Type B pancreatic cell (in vitro differentiated cells): ENCODE data around the gene MEP1A. TPM values are rescaled to one million over a fixed set of nuclear protein-coding genes. Genes with fewer than 3 reads are reported as not detected.

Source experiments
- DNase-seq: peaks from one replicate; pipeline ENCODE4 v3.0.0; 2021; ENCODE audit warnings: mixed read lengths; ENCODE audit not compliant: unreplicated experiment; ENCODE audit errors: extremely low spot score
- H3K27ac Mint-ChIP-seq: 2 replicates; pipeline ENCODE4 v1.8.0; 2021; ENCODE audit warnings: mild to moderate bottlenecking, mixed read lengths
- H3K27me3 Mint-ChIP-seq: 2 replicates; pipeline ENCODE4 v1.8.0; 2021; ENCODE audit warnings: mixed read lengths
- H3K36me3 Mint-ChIP-seq: 2 replicates; pipeline ENCODE4 v1.8.0; 2021; ENCODE audit warnings: mixed read lengths
- H3K4me1 Mint-ChIP-seq: one replicate; pipeline ENCODE4 v1.8.0; 2021; ENCODE audit warnings: mixed read lengths; ENCODE audit not compliant: unreplicated experiment
- H3K4me3 Mint-ChIP-seq: 2 replicates; pipeline ENCODE4 v1.8.0; 2021; ENCODE audit warnings: mild to moderate bottlenecking, mixed read lengths
- H3K9me3 Mint-ChIP-seq: 2 replicates; pipeline ENCODE4 v1.8.0; 2021; ENCODE audit warnings: mixed read lengths
- total RNA-seq: library from RNA; stranded (reverse); gene quantifications from 2 replicates; pipeline ENCODE4 v1.2.1, GENCODE V29; 2021; ENCODE audit warnings: low replicate concordance
- TF ChIP-seq, protein P1 (sequence below): fragments of 200-600 bp; sonication (generic); conservative IDR thresholded peaks from 2 replicates; pipeline ENCODE4 v1.5.0; 2021; ENCODE audit warnings: antibody characterized with exemption, mild to moderate bottlenecking

MEP1A gene
- total RNA-seq, 1 donor from 2014 or later, result 3.6 TPM

- Mint-ChIP-seq H3K27ac (no peak overlapping the region), H3K4me1 (no peaks in the 10 kb centered on the region), H3K9me3 (no peaks in the 10 kb centered on the region), H3K36me3 (no peaks in the 10 kb centered on the region), H3K4me3 (no peak overlapping the region), H3K27me3 (no peaks in the 10 kb centered on the region)
- TF ChIP-seq, protein P1, sequence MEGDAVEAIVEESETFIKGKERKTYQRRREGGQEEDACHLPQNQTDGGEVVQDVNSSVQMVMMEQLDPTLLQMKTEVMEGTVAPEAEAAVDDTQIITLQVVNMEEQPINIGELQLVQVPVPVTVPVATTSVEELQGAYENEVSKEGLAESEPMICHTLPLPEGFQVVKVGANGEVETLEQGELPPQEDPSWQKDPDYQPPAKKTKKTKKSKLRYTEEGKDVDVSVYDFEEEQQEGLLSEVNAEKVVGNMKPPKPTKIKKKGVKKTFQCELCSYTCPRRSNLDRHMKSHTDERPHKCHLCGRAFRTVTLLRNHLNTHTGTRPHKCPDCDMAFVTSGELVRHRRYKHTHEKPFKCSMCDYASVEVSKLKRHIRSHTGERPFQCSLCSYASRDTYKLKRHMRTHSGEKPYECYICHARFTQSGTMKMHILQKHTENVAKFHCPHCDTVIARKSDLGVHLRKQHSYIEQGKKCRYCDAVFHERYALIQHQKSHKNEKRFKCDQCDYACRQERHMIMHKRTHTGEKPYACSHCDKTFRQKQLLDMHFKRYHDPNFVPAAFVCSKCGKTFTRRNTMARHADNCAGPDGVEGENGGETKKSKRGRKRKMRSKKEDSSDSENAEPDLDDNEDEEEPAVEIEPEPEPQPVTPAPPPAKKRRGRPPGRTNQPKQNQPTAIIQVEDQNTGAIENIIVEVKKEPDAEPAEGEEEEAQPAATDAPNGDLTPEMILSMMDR, result no peak
- no peak for DNase-seq
These were observed 94.8 kb downstream of the MEP1A start for GRCh38 chr6:46888031-46888430.

DNA sequence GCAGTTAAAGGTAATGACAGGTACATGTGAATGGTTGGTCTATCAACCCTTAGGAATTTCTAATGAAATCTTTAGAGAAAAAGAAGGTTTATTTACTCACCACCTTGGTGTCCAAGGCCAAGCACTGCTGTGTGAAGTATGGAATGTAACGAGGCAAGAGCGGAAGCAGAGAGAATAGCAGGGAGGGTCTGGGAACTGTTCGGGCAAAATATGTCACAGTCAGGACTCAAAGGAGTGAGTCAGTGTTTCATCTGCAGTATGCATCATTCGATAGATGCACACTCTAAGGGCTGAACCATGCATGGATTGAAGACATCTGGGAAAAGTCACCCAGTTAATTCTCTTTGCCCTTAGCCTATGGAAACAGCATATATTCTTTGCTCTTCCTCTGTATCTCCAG lies 95.4 kb downstream of the MEP1A start:
- no peaks in the 10 kb centered on the region for H3K27me3 Mint-ChIP-seq
- no peak overlapping the region for H3K27ac Mint-ChIP-seq

More for the DNA sequence above, 95.4 kb downstream of the MEP1A start:
- TF ChIP-seq, protein P1, result no peak
- DNase-seq, result no peak
- no peak overlapping the region for H3K4me3 Mint-ChIP-seq
- no peaks in the 10 kb centered on the region for H3K9me3 Mint-ChIP-seq
- H3K36me3 Mint-ChIP-seq, result no peaks in the 10 kb centered on the region
- H3K4me1 Mint-ChIP-seq, result no peaks in the 10 kb centered on the region

Other genes starting within 250 kb of the MEP1A start
- gene CYP39A1, start 140.6 kb upstream of the MEP1A start, total RNA-seq, result 4.8 and 6.7 TPM in 2 replicates
- gene SLC25A27, start 140.4 kb upstream of the MEP1A start, total RNA-seq, result 8.7 and 18.1 TPM in 2 replicates
- 0.19 and 0.38 TPM in 2 replicates for gene TDRD6, start 105.5 kb upstream of the MEP1A start, total RNA-seq
- 0.71 and 1.2 TPM in 2 replicates for gene PLA2G7, start 58.0 kb upstream of the MEP1A start, total RNA-seq
- gene ANKRD66, start 46.5 kb upstream of the MEP1A start, total RNA-seq, result 0.34 TPM in 1 of 2 replicates, not detected in the other
- gene ADGRF5, start 128.5 kb downstream of the MEP1A start, total RNA-seq, result 0.58 and 1.2 TPM in 2 replicates
- 20.0 and 36.0 TPM in 2 replicates for gene ADGRF1, start 248.9 kb downstream of the MEP1A start, total RNA-seq